HCT116 (cell line): Measurements from ENCODE around the gene TRIM24. TPM values are rescaled to one million over a fixed set of nuclear protein-coding genes. Genes with fewer than 3 reads are reported as not detected.

Experiments used
- ATAC-seq: fragments of 200-7000 bp; cut with Tn5 transposase; 2 replicates; pipeline ENCODE4 v1.9.1; 2020; ENCODE audit warnings: mild to moderate bottlenecking, moderate library complexity
- BruUV-seq: library from RNA; stranded (reverse); fragments of 400-500 nt; replicated peaks from 2 replicates; lab custom pipeline; 2021; lab: Mats Ljungman, UMichigan
- CTCF ChIA-PET: fragments of 300-600 bp; sonication (Branson Sonifier 250); formaldehyde crosslinking; loops from one replicate; lab custom pipeline; 2021; ENCODE audit warnings: antibody characterized with exemption; lab: Charles Lee
- POLR2A ChIA-PET: fragments of 300-600, 350-600 bp; sonication (Branson Sonifier 250); formaldehyde crosslinking; loops from one replicate; lab custom pipeline; 2021; ENCODE audit warnings: antibody characterized with exemption; lab: Charles Lee
- RAD21 ChIA-PET, 2 experiments: fragments of 300-600 bp; sonication (Branson Sonifier 250); formaldehyde crosslinking; loops; one replicate each; lab custom pipeline; 2023; ENCODE audit warnings: low total read pairs in 2 of 2; ENCODE audit not compliant: uncharacterized antibody in 2 of 2, unreplicated experiment in 2 of 2, low non-redundant PET in 1 of 2; lab: Charles Lee
- DNase-seq: peaks from one replicate; pipeline ENCODE4 v3.0.0-alpha.2; 2010; ENCODE audit warnings: low read depth, low spot score
- H2AFZ ChIP-seq: fragments of 200-600 bp; shearing (Covaris generic), sonication (generic); 2 replicates; pipeline ENCODE4 v1.6.1; 2017; ENCODE audit warnings: low read depth, mixed run types, mixed read lengths, antibody characterized with exemption, low read length; ENCODE audit not compliant: poor library complexity, severe bottlenecking
- H3K27ac ChIP-seq: 2 replicates; pipeline ENCODE4 v1.5.1; 2012; ENCODE audit warnings: low read depth, low read length
- H3K27me3 ChIP-seq: fragments of 200-600 bp; sonication (generic); 2 replicates; pipeline ENCODE4 v1.6.1; 2016; ENCODE audit warnings: mixed run types, low read length, mixed read lengths; ENCODE audit not compliant: insufficient read depth
- H3K36me3 ChIP-seq, 2 experiments: fragments of 200-500 bp in 1 of 2; fragments of 200-600 bp in 1 of 2; sonication (Bioruptor generic) in 1 of 2; sonication (generic) in 1 of 2; 2 replicates each; pipeline versions ENCODE4 v1.5.1 to v1.6.1; 2014 to 2016; ENCODE audit warnings: low read length in 2 of 2, inconsistent platforms in 1 of 2, mixed read lengths in 1 of 2, mixed run types in 1 of 2; ENCODE audit not compliant: insufficient read depth in 2 of 2, control insufficient read depth in 1 of 2
- H3K4me1 ChIP-seq, 2 experiments: fragments of 200-600 bp in 1 of 2; sonication (generic) in 1 of 2; 2 replicates each; pipeline versions ENCODE4 v1.5.1 to v1.6.1; 2012 to 2017; ENCODE audit warnings: low read length in 2 of 2, inconsistent platforms in 1 of 2, mild to moderate bottlenecking in 1 of 2, mixed read lengths in 1 of 2, mixed run types in 1 of 2, moderate library complexity in 1 of 2; ENCODE audit not compliant: insufficient read depth in 2 of 2, control insufficient read depth in 1 of 2
- H3K4me2 ChIP-seq: fragments of 200-600 bp; sonication (generic); 2 replicates; pipeline ENCODE4 v1.6.1; 2017; ENCODE audit warnings: mixed run types, low read length, mixed read lengths
- H3K4me3 ChIP-seq, 2 experiments: fragments of 200-600 bp in 1 of 2; sonication (generic) in 1 of 2; replicated peaks in 1 of 2; 2 replicates each; pipeline ENCODE4 v1.5.1; 2011 to 2016; ENCODE audit warnings: low read length in 2 of 2, control low read depth in 1 of 2, low read depth in 1 of 2, mild to moderate bottlenecking in 1 of 2, mixed read lengths in 1 of 2, mixed run types in 1 of 2
- H3K79me2 ChIP-seq: fragments of 200-600 bp; sonication (generic); 2 replicates; pipeline ENCODE4 v1.6.1; 2017; ENCODE audit warnings: mild to moderate bottlenecking, mixed run types, low read length, moderate library complexity, mixed read lengths; ENCODE audit not compliant: insufficient read depth
- H3K9ac ChIP-seq: fragments of 200-600 bp; sonication (generic); 2 replicates; pipeline ENCODE4 v1.6.1; 2016; ENCODE audit warnings: low read length, mixed read lengths
- H3K9me2 ChIP-seq: fragments of 200-600 bp; sonication (generic), shearing (Covaris generic); 2 replicates; pipeline ENCODE4 v1.6.1; 2017; ENCODE audit warnings: mixed run types, mild to moderate bottlenecking, moderate library complexity; ENCODE audit not compliant: insufficient read depth
- H3K9me3 ChIP-seq, 2 experiments: fragments of 200-500 bp in 1 of 2; fragments of 200-600 bp in 1 of 2; sonication (Bioruptor generic) in 1 of 2; sonication (generic) in 1 of 2; 2 replicates each; pipeline ENCODE4 v1.6.1; 2014 to 2017; ENCODE audit warnings: low read length in 2 of 2, mixed read lengths in 2 of 2, inconsistent platforms in 1 of 2, low read depth in 1 of 2, mild to moderate bottlenecking in 1 of 2, mixed run types in 1 of 2, moderate library complexity in 1 of 2; ENCODE audit not compliant: control insufficient read depth in 1 of 2, insufficient read depth in 1 of 2
- H4K20me1 ChIP-seq: fragments of 200-600 bp; sonication (generic), shearing (Covaris generic); 2 replicates; pipeline ENCODE4 v1.6.1; 2017; ENCODE audit warnings: mixed run types, mild to moderate bottlenecking, moderate library complexity; ENCODE audit not compliant: insufficient read depth
- ATF3 ChIP-seq: IDR thresholded peaks from 2 replicates; pipeline ENCODE4 v1.6.1; 2012
- EGR1 ChIP-seq: IDR thresholded peaks from 2 replicates; pipeline ENCODE4 v1.6.1; 2012; ENCODE audit warnings: low read depth
- EZH2phosphoT487 ChIP-seq: fragments of 200-600 bp; IDR thresholded peaks from 2 replicates; pipeline ENCODE4 v1.6.1; 2018; ENCODE audit warnings: antibody characterized with exemption, borderline replicate concordance
- JUND ChIP-seq: IDR thresholded peaks from 2 replicates; pipeline ENCODE4 v1.6.1; 2012
- MAX ChIP-seq: IDR thresholded peaks from 2 replicates; pipeline ENCODE4 v1.6.1; 2012
- POLR2A ChIP-seq: IDR thresholded peaks from 2 replicates; pipeline ENCODE4 v1.7.0; 2011; ENCODE audit warnings: borderline replicate concordance; ENCODE audit not compliant: insufficient read depth, insufficient read length; ENCODE audit errors: extremely low read depth
- POLR2AphosphoS5 ChIP-seq: IDR thresholded peaks from 2 replicates; pipeline ENCODE4 v1.6.1; 2011; ENCODE audit warnings: mild to moderate bottlenecking, low read depth, low read length, moderate library complexity
- REST ChIP-seq: IDR thresholded peaks from 2 replicates; pipeline ENCODE4 v1.6.1; 2012; ENCODE audit warnings: low read depth
- SP1 ChIP-seq: IDR thresholded peaks from 2 replicates; pipeline ENCODE4 v1.6.1; 2012; ENCODE audit warnings: low read depth
- TCF7L2 ChIP-seq: IDR thresholded peaks from 2 replicates; pipeline ENCODE4 v1.7.0; 2011; ENCODE audit warnings: borderline replicate concordance, inconsistent platforms; ENCODE audit not compliant: insufficient read depth, insufficient read length; ENCODE audit errors: extremely low read depth
- YY1 ChIP-seq: IDR thresholded peaks from 2 replicates; pipeline ENCODE4 v1.6.1; 2011; ENCODE audit warnings: low read length, low read depth, moderate library complexity, mild to moderate bottlenecking; ENCODE audit not compliant: insufficient replicate concordance; ENCODE audit errors: extremely low read depth
- ZFX ChIP-seq: fragments of 450-650 bp; IDR thresholded peaks from 2 replicates; pipeline ENCODE4 v1.6.1; 2017
- intact Hi-C: fragments of 100-400 bp; cut with micrococcal nuclease; formaldehyde crosslinking; loops from 2 replicates; pipeline ENCODE4 v1.10.0; 2022
- total RNA-seq: library from RNA; stranded (reverse); gene quantifications from one replicate; pipeline ENCODE4 v1.2.1, GENCODE V29; 2021; ENCODE audit not compliant: unreplicated experiment
- TF ChIP-seq, protein P1 (sequence below): IDR thresholded peaks from 2 replicates; pipeline ENCODE4 v1.6.1; 2011; ENCODE audit warnings: mild to moderate bottlenecking, low read length, moderate library complexity; ENCODE audit not compliant: insufficient replicate concordance; ENCODE audit errors: extremely low read depth
- TF ChIP-seq, protein P2 (sequence below), 3 experiments: fragments of 200-600 bp in 1 of 3; sonication (generic) in 1 of 3; IDR thresholded peaks in 2 of 3; conservative IDR thresholded peaks in 1 of 3; 2 replicates each; pipeline ENCODE4 v1.5.1; 2012 to 2017; ENCODE audit warnings: low read depth in 2 of 3, low read length in 2 of 3, antibody characterized with exemption in 1 of 3, borderline replicate concordance in 1 of 3, control low read depth in 1 of 3, mild to moderate bottlenecking in 1 of 3, mixed read lengths in 1 of 3, mixed run types in 1 of 3, moderate library complexity in 1 of 3; ENCODE audit not compliant: insufficient read depth in 1 of 3

Gene TRIM24
- total RNA-seq, 1 experiment from 2014 or later, result 12.8 TPM

DNA sequence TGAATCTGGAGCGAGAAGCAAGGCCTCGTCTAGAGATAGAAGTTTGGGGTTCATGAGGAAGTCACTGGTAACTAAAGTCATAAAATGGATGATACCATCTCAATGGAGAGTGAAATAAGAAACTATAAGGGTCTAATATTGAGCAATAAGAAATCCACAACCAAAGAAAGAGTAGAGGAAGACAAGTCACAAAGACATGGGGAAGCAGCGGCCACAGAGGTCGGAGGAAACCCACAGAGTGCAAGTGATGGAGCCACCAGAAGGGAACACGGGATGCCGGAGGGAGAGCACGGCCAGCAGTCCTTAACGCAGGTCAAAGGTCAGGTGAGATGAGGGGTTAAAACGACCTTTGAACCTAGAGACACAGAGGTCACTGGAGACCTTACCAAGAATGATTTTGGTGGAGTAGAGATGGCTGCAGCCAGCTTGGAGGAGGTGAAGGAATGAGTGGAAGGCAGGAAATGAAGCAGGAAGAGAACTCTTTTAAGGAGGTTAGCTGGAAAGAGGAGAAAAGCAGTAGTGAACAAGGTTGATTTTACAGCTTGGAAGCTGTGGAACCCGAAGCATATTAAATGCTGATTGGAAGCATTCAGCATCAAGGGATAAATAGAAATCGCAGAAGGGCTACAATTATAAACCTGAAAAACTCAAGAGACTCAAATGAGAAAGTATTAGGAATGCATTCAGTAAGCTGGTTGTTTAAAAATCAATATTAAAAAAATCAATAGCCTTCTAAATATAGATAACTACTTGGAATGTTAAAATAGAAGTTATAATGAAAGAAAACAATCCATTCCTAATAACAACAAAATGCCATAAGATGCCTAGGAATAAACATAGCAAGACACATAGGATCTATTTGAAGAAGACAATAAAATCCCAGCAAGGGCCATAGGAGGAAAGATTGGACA is 147.4 kb downstream of the TRIM24 start:
- ChIA-PET CTCF (no interaction called here), POLR2A (no interaction called here), RAD21 (no interaction called here)
- Histone ChIP-seq H3K27ac (no peak overlapping the region), H4K20me1 (no peaks in the 10 kb centered on the region), H3K79me2 (no peaks in the 10 kb centered on the region), H3K4me1 (no peaks in the 10 kb centered on the region), H3K36me3 (no peaks in the 10 kb centered on the region), H3K27me3 (no peaks in the 10 kb centered on the region), H3K4me3 (no peak overlapping the region), H3K4me2 (no peak overlapping the region), H2AFZ (no peak overlapping the region), H3K9ac (no peak overlapping the region), H3K9me2 (no peaks in the 10 kb centered on the region), H3K9me3 (no peaks in the 10 kb centered on the region; a peak in 1 of 4 replicates)
- BruUV-seq, result no TSS peak
- DNase-seq (no peak), ATAC-seq (no peak)
- intact Hi-C loops, result no loop called here
- no peak for TF ChIP-seq REST
- no peak for TF ChIP-seq TCF7L2
- TF ChIP-seq, protein P1, sequence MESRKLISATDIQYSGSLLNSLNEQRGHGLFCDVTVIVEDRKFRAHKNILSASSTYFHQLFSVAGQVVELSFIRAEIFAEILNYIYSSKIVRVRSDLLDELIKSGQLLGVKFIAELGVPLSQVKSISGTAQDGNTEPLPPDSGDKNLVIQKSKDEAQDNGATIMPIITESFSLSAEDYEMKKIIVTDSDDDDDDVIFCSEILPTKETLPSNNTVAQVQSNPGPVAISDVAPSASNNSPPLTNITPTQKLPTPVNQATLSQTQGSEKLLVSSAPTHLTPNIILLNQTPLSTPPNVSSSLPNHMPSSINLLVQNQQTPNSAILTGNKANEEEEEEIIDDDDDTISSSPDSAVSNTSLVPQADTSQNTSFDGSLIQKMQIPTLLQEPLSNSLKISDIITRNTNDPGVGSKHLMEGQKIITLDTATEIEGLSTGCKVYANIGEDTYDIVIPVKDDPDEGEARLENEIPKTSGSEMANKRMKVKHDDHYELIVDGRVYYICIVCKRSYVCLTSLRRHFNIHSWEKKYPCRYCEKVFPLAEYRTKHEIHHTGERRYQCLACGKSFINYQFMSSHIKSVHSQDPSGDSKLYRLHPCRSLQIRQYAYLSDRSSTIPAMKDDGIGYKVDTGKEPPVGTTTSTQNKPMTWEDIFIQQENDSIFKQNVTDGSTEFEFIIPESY, result no peak
- no peak for TF ChIP-seq EZH2phosphoT487
- TF ChIP-seq, protein P2, sequence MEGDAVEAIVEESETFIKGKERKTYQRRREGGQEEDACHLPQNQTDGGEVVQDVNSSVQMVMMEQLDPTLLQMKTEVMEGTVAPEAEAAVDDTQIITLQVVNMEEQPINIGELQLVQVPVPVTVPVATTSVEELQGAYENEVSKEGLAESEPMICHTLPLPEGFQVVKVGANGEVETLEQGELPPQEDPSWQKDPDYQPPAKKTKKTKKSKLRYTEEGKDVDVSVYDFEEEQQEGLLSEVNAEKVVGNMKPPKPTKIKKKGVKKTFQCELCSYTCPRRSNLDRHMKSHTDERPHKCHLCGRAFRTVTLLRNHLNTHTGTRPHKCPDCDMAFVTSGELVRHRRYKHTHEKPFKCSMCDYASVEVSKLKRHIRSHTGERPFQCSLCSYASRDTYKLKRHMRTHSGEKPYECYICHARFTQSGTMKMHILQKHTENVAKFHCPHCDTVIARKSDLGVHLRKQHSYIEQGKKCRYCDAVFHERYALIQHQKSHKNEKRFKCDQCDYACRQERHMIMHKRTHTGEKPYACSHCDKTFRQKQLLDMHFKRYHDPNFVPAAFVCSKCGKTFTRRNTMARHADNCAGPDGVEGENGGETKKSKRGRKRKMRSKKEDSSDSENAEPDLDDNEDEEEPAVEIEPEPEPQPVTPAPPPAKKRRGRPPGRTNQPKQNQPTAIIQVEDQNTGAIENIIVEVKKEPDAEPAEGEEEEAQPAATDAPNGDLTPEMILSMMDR (IDR thresholded peaks at IDR 0.05 in 2 of 3, conservative IDR thresholded peaks at IDR 0.05 in 1 of 3; ENCODE audit: borderline replicate concordance in 1 of 3, insufficient read depth in 1 of 3, low read depth in 2 of 3, low read length in 2 of 3), result no peak
- no peak for TF ChIP-seq YY1
- TF ChIP-seq ATF3, result no peak
- no peak for TF ChIP-seq POLR2AphosphoS5
- no peak for TF ChIP-seq MAX
- no peak for TF ChIP-seq POLR2A
- no peak for TF ChIP-seq EGR1
- no peak for TF ChIP-seq JUND
- no peak for TF ChIP-seq ZFX
- TF ChIP-seq SP1, result no peak
